ENCODE data around the gene CCDC60. TPM values are rescaled to one million over a fixed set of nuclear protein-coding genes. Genes with fewer than 3 reads are reported as not detected.

CCDC60 gene
- total and polyA plus RNA-seq, 2 of the 13 experiments (the other 11 are each of a cell fraction or from before 2014, with no cell fraction given): not detected

- TF ChIP-seq RORA (CRISPR knock-in tag; IDR thresholded peaks at IDR 0.05) (no peak), HNRNPH1 (optimal IDR thresholded peaks at IDR 0.05; ENCODE audit: low read depth, low read length) (no peak)
These were observed 236.2 kb downstream of the CCDC60 start (continued) for GRCh38 chr12:119570771-119571170.

DNA sequence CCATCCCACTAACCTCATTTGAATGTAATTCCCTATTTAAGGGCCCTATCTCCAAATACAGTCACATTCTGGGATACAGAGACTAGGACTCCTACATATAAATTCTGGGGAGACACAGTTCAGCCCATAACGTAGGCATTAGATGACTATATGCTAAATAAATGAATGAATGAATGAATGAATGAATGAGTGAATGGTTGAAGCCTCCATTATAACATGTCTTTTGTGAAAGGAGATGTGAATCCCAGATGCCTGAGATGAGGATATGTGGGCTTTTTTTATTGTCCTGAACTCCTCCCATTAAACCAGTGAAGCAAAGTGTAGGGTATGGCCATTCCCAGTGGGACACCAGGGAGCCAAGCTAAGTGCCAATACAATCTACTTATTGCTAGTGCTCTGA, 238.6 kb downstream of the CCDC60 start:
- no peaks in the 10 kb centered on the region for H3K27me3 ChIP-seq (ENCODE audit: control insufficient read depth in 1 of 2, insufficient read depth in 2 of 2, low read length in 2 of 2)
- no TSS peak for BruUV-seq (replicated peaks)
- intact Hi-C loops (cut with micrococcal nuclease; ENCODE audit: unreplicated experiment): no loop called here
- POLR2A ChIA-PET: no interaction called here
- H3K4me1 ChIP-seq (ENCODE audit: insufficient read depth, low read length): no peaks in the 10 kb centered on the region
- FAIRE-seq: no peak
- in situ Hi-C loops (cut with HindIII; ENCODE audit: extremely low pct_ligation_motif_present, low pct_unique_long_range_greater_than_20kb): no loop called here
- H4K20me1 ChIP-seq (ENCODE audit: insufficient read depth, low read length): no peaks in the 10 kb centered on the region
- H3K4me2 ChIP-seq (ENCODE audit: low read depth, low read length): no peak overlapping the region
- ATAC-seq: no peak
- H3K4me3 ChIP-seq (replicated peaks in 1 of 3; ENCODE audit: insufficient read depth in 1 of 3, low read depth in 2 of 3, low read length in 3 of 3): no peak overlapping the region
- TF ChIP-seq ADNP (CRISPR knock-in tag; IDR thresholded peaks at IDR 0.05) (no peak), YY1 (IDR thresholded peaks at IDR 0.05; ENCODE audit: insufficient read depth, insufficient replicate concordance, low read depth, low read length) (no peak), ZNF776 (CRISPR knock-in tag; IDR thresholded peaks at IDR 0.05) (no peak), ZNF609 (CRISPR knock-in tag; IDR thresholded peaks at IDR 0.05; ENCODE audit: borderline replicate concordance) (no peak), SMARCC2 (IDR thresholded peaks at IDR 0.05) (no peak), ISX (CRISPR knock-in tag; conservative IDR thresholded peaks at IDR 0.05) (no peak), RFXAP (CRISPR knock-in tag; IDR thresholded peaks at IDR 0.05; ENCODE audit: borderline replicate concordance) (no peak), REL (CRISPR knock-in tag; conservative IDR thresholded peaks at IDR 0.05) (no peak), ZNF224 (CRISPR knock-in tag; IDR thresholded peaks at IDR 0.05) (no peak), TEAD2 (CRISPR knock-in tag; IDR thresholded peaks at IDR 0.05) (no peak), NCOR1 (IDR thresholded peaks at IDR 0.05; ENCODE audit: borderline replicate concordance, low read length) (no peak), ARHGAP35 (CRISPR knock-in tag; IDR thresholded peaks at IDR 0.05; ENCODE audit: borderline replicate concordance) (no peak), HDAC6 (IDR thresholded peaks at IDR 0.05; ENCODE audit: low read depth, low read length) (no peak), SRSF1 (optimal IDR thresholded peaks at IDR 0.05; ENCODE audit: low read depth, low read length) (no peak), SOX6 (IDR thresholded peaks at IDR 0.05) (no peak), SOX6 (CRISPR knock-in tag; IDR thresholded peaks at IDR 0.05) (no peak), JUN (CRISPR knock-in tag; IDR thresholded peaks at IDR 0.05) (no peak), ZMYM2 (CRISPR knock-in tag; IDR thresholded peaks at IDR 0.05) (no peak)
- H2AFZ ChIP-seq (ENCODE audit: low read length): no peak overlapping the region
- WGBS (ENCODE audit: low lambda C conversion rate): 0% methylated on average over 1 of the region's 1 CpG
- DNase-seq (ENCODE audit: low spot score): no peak
- H3K27ac ChIP-seq (ENCODE audit: extremely low read length, insufficient read depth, low read length): no peak overlapping the region
- H3K9ac ChIP-seq (ENCODE audit: insufficient read depth, low read depth, low read length): no peak overlapping the region
- no peaks in the 10 kb centered on the region for H3K79me2 ChIP-seq (ENCODE audit: insufficient read depth, low read length)
- no peaks in the 10 kb centered on the region for H3K36me3 ChIP-seq (replicated peaks in 1 of 2; ENCODE audit: control insufficient read depth in 1 of 2, insufficient read depth in 2 of 2, low read length in 2 of 2)
- CTCF ChIA-PET (ENCODE audit: low intra/inter-chr PET ratio, low total read pairs): no interaction called here
- H3K9me3 ChIP-seq (ENCODE audit: low read length): no peaks in the 10 kb centered on the region
